Stimulated activated CD4-positive, alpha-beta T cell treated with anti-CD3 and anti-CD28 coated beads, Interleukin-1b, Interleukin-23, amount 100 ng/mL, for 48 hours (primary cell): ENCODE data around the gene SKAP1.
"Not testable (repeated sequence)": the region's sequence is repeated elsewhere in the genome, so short reads cannot be mapped to it uniquely, and the experiment has no call there.

Experiments
- DNase-seq: peaks from one replicate; pipeline ENCODE4 v3.0.0-alpha.2; 2020

SKAP1 gene

GRCh38 chr17:48194097-48194550 lies 235.9 kb downstream of the SKAP1 start:
- DNase-seq = no peak

DNA sequence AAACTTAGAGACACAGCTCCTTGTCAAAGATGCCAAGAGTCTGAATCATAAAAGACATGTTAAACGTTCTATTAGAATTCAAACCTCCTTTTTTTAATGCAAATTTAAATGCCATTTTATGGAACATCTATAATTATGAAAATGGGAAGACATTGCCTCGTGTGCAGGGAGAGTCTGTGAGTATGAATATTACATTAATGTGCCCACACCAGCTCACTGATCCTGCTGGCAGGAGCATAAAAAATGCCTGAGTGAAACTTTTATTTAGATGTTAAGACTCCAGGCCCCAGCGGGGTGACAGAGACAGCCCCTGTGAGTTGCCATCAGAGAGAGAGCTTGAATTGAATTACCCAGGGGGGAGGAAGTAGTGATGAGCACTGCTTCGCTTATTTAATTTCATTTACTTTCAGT lies 237.7 kb downstream of the SKAP1 start:
- DNase-seq = no peak

- DNase-seq = no peak
Observed at GRCh38 chr17:48191362-48191761, 238.7 kb downstream of the SKAP1 start.

GRCh38 chr17:48190871-48191270 lies 239.1 kb downstream of the SKAP1 start:
- DNase-seq = no peak

DNA sequence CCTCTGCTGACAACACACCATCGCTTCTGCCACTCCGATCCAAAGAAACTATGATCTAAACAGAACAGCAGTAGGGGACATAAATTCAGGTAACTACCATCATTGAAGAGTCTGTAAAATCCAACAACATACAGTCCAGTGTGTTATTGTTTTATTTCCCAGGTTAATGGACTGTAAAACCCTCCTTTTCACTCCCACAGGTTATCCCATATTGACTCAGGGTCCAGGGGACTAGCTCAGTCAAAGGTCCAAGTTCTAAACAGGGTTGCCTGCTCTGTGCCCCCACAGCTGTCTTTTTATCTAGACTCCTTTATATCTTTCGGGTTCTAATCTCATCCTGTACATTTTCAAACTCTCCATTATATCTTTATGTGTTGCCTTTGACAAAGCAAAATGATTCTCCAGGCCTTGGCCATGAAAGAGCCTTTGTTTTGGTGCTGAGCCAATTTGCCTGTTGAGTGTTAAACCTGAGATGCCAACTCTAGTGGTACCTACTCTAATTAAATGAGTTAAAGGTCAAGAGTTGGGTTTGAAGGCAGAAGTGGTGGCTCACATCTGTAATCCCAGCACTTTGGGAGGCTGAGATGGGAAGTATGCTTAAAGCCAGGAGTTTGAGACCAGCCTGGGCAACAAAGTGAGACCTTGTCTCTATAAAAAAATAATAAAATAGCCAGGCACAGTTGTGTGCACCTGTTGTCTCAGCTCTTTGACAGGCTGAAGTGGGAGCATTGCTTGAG lies 242.0 kb downstream of the SKAP1 start:
- DNase-seq = no peak

DNA sequence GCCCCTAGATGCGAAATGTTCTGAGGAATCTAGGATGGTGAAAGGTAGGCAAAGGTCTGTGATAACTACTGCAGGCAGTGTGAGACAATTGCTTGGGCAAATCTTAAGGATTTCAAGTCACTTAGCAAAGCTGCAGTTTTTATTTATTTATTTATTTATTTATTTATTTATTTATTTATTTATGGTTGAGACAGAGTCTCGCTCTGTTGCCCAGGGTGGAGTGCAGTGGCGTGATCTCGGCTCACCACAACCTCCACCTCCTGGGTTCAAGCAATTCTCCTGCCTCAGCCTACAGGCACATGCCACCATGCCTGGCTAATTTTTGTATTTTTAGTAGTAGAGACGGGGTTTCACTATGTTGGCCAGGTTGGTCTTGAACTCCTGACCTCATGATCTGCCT lies 243.7 kb downstream of the SKAP1 start:
- not testable (repeated sequence) for DNase-seq

DNA sequence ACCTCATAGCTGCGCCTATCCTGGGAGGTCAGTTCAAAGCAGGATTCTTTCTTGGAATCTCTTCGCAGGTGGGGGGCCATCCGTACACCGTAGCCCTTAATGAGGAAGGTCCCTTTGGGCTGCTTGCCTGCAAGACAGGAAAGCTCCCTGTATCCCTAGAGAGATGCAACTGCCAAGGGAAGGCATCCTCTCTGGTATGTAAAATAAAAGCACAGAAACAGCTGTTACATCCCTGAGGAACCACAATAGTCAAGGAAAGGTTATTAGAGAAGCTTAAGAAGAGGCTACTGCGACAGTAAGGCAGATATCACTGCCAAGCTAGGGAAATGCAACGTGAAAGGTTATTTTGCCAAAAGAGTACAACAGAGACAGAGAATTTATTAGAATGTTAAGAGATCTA lies 245.3 kb downstream of the SKAP1 start:
- no peak for DNase-seq

GRCh38 chr17:48181653-48182052 lies 248.4 kb downstream of the SKAP1 start:
- no peak for DNase-seq

DNA sequence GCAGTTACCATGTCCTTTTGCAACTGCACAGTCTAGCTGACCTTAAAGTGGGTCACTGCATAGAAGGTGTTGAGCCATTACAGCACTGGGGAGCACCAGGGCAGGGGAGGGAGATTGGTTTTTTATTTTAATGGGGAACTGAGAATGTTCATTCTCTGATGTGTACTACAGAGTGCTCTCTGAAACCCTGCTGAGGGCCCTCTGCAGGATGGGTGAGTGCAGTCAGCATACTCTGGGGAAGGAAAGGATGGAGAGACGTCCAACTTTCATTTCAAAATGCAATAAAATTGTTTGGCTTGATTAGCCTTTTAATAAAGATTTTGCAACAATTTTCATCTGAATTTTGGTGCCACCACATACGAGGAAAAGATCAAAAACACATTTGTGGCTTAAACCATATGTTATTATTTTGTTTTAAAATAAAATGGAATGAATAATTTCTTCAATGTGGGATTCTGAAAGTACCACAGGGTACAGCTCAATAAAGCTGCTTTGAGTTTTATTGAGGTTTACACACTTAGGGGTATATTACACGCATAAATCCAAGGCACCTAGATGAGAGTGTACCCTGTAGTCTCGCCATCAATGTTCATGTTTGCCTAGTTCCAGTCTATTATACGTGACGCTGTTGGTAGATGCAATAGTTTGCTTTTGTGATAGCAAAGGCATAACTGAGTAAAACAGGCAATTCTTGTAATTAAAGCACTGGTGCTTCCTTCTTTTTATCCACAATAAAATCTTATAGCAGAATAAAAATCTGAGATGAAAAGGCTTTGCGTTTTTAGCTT lies 249.0 kb downstream of the SKAP1 start:
- DNase-seq = no peak

GRCh38 chr17:48179071-48179945 lies 250.7 kb downstream of the SKAP1 start:
- no peak for DNase-seq

- DNase-seq = no peak
Observed at GRCh38 chr17:48178317-48178716, 251.7 kb downstream of the SKAP1 start.

DNA sequence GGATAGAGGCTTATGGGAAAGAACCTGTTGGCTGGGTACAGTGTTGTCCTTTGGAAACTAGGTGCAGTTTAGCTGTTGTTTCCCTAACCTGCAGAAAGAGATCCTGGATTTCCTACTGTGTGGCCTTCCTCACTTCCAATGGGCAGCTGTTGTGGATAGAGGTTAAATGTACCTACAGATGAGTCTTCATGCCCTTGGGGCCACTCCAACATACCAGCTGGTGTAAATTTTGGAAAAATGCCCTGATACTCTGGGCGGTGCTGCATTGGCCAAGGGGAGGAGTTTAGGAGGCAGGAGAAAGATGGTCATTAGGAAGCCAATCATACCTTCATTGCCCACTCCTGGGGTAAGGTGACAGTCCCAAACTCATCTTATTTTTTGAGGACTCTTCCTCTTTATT lies 252.2 kb downstream of the SKAP1 start:
- no peak for DNase-seq

DNA sequence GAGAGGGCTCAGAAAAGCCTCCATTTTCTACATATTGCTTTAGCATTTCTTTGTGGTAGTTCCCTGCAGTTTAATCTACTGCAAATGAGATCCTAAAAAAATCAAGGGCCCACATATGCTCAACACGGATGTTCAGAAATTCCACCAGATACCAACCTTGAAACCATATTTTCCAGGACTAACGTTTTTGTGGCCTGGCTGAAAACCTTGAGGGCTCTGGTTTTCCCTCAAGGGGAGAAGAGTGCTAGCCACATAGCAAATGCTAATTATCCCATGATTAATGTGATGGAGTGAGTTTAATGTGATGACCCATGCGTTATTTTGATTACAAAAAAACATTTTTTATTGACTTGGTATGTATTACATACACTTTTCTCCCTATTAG lies 253.6 kb downstream of the SKAP1 start:
- DNase-seq = no peak

- no peak for DNase-seq
Observed at GRCh38 chr17:48175692-48176470, 254.1 kb downstream of the SKAP1 start.

- DNase-seq = no peak
Observed at GRCh38 chr17:48174833-48175523, 255.0 kb downstream of the SKAP1 start.

DNA sequence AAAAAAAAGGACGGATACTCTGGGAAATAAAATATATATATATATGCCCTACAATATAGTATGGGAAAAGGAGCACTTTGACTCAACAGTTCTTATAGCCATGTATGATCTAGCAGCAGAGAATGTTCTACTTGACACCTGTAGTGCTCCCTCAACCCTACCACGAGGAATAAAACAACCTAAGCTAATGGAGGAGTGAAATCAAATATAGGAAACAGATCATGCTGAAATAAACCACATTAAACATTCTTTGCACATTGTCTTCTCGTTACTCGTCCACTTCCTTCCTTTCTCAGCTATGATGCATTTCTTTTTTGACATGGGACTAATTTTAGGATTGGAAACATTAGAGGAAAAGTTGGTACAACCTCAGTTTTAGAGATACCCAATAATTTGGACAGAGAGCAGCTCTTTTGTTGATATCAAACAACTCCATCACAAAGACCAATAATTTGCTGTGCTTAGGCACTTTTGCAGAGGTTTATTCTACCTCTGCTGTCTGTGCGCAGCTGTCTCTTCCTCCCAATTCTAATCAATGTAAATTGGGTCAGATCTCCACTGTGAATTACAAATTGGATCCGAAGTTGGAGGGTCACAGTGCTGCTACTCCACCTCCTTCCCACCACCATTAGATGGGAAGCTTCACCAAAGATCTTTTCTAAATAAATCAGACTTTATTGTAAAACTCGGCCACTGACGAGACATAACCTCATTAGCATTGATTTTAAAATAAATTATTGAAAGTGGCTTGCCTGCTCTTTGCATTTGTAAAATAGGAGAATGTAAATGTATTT lies 256.6 kb downstream of the SKAP1 start:
- no peak for DNase-seq

DNA sequence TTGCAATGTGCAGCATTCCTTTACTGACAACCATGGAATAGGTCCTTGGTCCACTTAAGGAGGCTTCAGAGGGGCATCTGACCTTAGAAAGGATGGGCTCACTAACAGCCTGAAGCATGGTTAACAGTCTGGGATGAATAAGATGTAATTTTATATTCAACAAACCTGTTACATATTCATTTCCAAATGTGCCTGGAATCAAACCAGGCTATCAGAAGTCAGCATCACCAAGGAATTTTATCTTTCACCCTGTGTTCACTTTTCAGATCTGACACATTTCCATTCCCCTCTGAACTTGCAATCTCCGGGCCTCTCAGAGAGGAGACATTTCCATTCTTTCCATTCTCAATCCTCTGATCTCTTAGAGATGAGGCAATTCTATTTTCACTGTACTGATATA lies 260.1 kb downstream of the SKAP1 start:
- DNase-seq = no peak

- DNase-seq = no peak
Observed at GRCh38 chr17:48163809-48164208, 266.2 kb downstream of the SKAP1 start.

- DNase-seq = no peak
Observed at GRCh38 chr17:48162946-48163506, 267.0 kb downstream of the SKAP1 start.

GRCh38 chr17:48162306-48162934 lies 267.6 kb downstream of the SKAP1 start:
- DNase-seq = no peak
